Nephron (organoid): ENCODE data around the gene RAB6B.

Source experiments
- H3K27ac Mint-ChIP-seq, 3 experiments: 2 replicates each; pipeline ENCODE4 v1.8.0; 2020; ENCODE audit warnings: mixed read lengths in 3 of 3, mild to moderate bottlenecking in 2 of 3, moderate library complexity in 1 of 3
- H3K27me3 Mint-ChIP-seq: 2 replicates; pipeline ENCODE4 v1.8.0; 2021; ENCODE audit warnings: low read depth, mild to moderate bottlenecking, moderate library complexity, mixed read lengths
- H3K36me3 Mint-ChIP-seq: 2 replicates; pipeline ENCODE4 v1.8.0; 2020; ENCODE audit warnings: low read depth, mixed read lengths
- H3K4me1 Mint-ChIP-seq: 2 replicates; pipeline ENCODE4 v1.8.0; 2020; ENCODE audit warnings: mixed read lengths
- H3K4me3 Mint-ChIP-seq, 3 experiments: 2 replicates each; pipeline ENCODE4 v1.8.0; 2020; ENCODE audit warnings: mild to moderate bottlenecking in 3 of 3, mixed read lengths in 3 of 3, moderate library complexity in 2 of 3
- H3K9me3 Mint-ChIP-seq: 2 replicates; pipeline ENCODE4 v1.8.0; 2020; ENCODE audit warnings: mixed read lengths
- CTCF ChIP-seq, 3 experiments: fragments of 200-600 bp; sonication (generic); IDR thresholded peaks; one replicate each; pipeline ENCODE4 v1.5.0; 2021; ENCODE audit warnings: antibody characterized with exemption in 3 of 3; ENCODE audit not compliant: unreplicated experiment in 3 of 3

Gene RAB6B

GRCh38 chr3:133836497-133837158, 59.1 kb downstream of the RAB6B start:
- Mint-ChIP-seq H3K4me3 (no peak overlapping the region), H3K4me1 (no peaks in the 10 kb centered on the region), H3K9me3 (no peaks in the 10 kb centered on the region), H3K27me3 (no peaks in the 10 kb centered on the region), H3K27ac (no peak overlapping the region), H3K36me3 (no peaks in the 10 kb centered on the region)
- TF ChIP-seq CTCF (IDR thresholded peaks at IDR 0.05; ENCODE audit: unreplicated experiment in 3 of 3) = no peak

GRCh38 chr3:133835961-133836360, 59.7 kb downstream of the RAB6B start:
- no peak for TF ChIP-seq CTCF (IDR thresholded peaks at IDR 0.05; ENCODE audit: unreplicated experiment in 3 of 3)
- Mint-ChIP-seq H3K9me3 (no peaks in the 10 kb centered on the region), H3K27me3 (no peaks in the 10 kb centered on the region), H3K27ac (no peak overlapping the region), H3K4me1 (no peaks in the 10 kb centered on the region), H3K4me3 (no peak overlapping the region), H3K36me3 (no peaks in the 10 kb centered on the region)

- TF ChIP-seq CTCF (IDR thresholded peaks at IDR 0.05; ENCODE audit: unreplicated experiment in 3 of 3) = no peak
- no peak overlapping the region for H3K4me3 Mint-ChIP-seq
- no peaks in the 10 kb centered on the region for H3K9me3 Mint-ChIP-seq
- no peaks in the 10 kb centered on the region for H3K4me1 Mint-ChIP-seq
- H3K27me3 Mint-ChIP-seq = no peaks in the 10 kb centered on the region
- no peak overlapping the region for H3K27ac Mint-ChIP-seq
- no peaks in the 10 kb centered on the region for H3K36me3 Mint-ChIP-seq
These were observed 60.3 kb downstream of the RAB6B start for GRCh38 chr3:133835418-133835743.

GRCh38 chr3:133834621-133835417, 60.9 kb downstream of the RAB6B start:
- no peak for TF ChIP-seq CTCF (IDR thresholded peaks at IDR 0.05; ENCODE audit: unreplicated experiment in 3 of 3)
- Mint-ChIP-seq H3K9me3 (no peaks in the 10 kb centered on the region), H3K27me3 (no peaks in the 10 kb centered on the region), H3K27ac (no peak overlapping the region), H3K4me1 (no peaks in the 10 kb centered on the region), H3K4me3 (no peak overlapping the region), H3K36me3 (no peaks in the 10 kb centered on the region)

- Mint-ChIP-seq H3K27ac (no peak overlapping the region), H3K4me3 (no peak overlapping the region), H3K27me3 (no peaks in the 10 kb centered on the region), H3K9me3 (no peaks in the 10 kb centered on the region), H3K36me3 (no peaks in the 10 kb centered on the region), H3K4me1 (no peaks in the 10 kb centered on the region)
- no peak for TF ChIP-seq CTCF (IDR thresholded peaks at IDR 0.05; ENCODE audit: unreplicated experiment in 3 of 3)
These were observed 61.6 kb downstream of the RAB6B start for GRCh38 chr3:133833880-133834620.
